Upper lobe of left lung (tissue), 6 donors: ENCODE data around the gene GUCA2A. TPM values are rescaled to one million over a fixed set of nuclear protein-coding genes. Genes with fewer than 3 reads are reported as not detected.

Experiments used
- ATAC-seq, 2 donors: fragments of 200-7000 bp; cut with Tn5 transposase; one replicate each; pipeline ENCODE4 v1.9.1; 2022; ENCODE audit warnings: mild to moderate bottlenecking in 2 of 2, moderate library complexity in 2 of 2; ENCODE audit not compliant: low FRiP score in 2 of 2
- DNase-seq, 2 donors: peaks; one replicate each; pipeline ENCODE4 v3.0.0-alpha.2; 2019 to 2020
- H3K27ac ChIP-seq, 4 donors: fragments of 200-600 bp; sonication (generic); one replicate each; pipeline ENCODE4 v1.5.1; 2016 to 2019
- H3K27me3 ChIP-seq, 4 donors: fragments of 200-600 bp; sonication (generic); one replicate each; pipeline ENCODE4 v1.5.1; 2017 to 2019
- H3K36me3 ChIP-seq, 4 donors: fragments of 200-600 bp; sonication (generic); one replicate each; pipeline ENCODE4 v1.5.1; 2016 to 2019
- H3K4me1 ChIP-seq, 4 donors: fragments of 200-600 bp; sonication (generic); one replicate each; pipeline ENCODE4 v1.5.1; 2018 to 2019
- H3K4me3 ChIP-seq, 4 donors: fragments of 200-600 bp; sonication (generic); one replicate each; pipeline ENCODE4 v1.5.1; 2017 to 2019; ENCODE audit warnings: mild to moderate bottlenecking in 2 of 4, moderate library complexity in 1 of 4
- H3K9me3 ChIP-seq, 4 donors: fragments of 200-600 bp; sonication (generic); one replicate each; pipeline ENCODE4 v1.5.1; 2018 to 2019
- EP300 ChIP-seq, 4 donors: sonication (generic); formaldehyde crosslinking; IDR thresholded peaks; one replicate each; pipeline ENCODE4 v1.5.1; 2017; ENCODE audit warnings: antibody characterized with exemption in 4 of 4, control low read depth in 2 of 4
- POLR2A ChIP-seq, 4 donors: fragments of 450-650 bp; IDR thresholded peaks; one replicate each; pipeline ENCODE4 v1.5.1; 2016 to 2017; ENCODE audit warnings: antibody characterized with exemption in 4 of 4, mild to moderate bottlenecking in 2 of 4
- POLR2AphosphoS5 ChIP-seq, 2 donors: sonication (generic); formaldehyde crosslinking; IDR thresholded peaks; one replicate each; pipeline ENCODE4 v1.5.1; 2017; ENCODE audit warnings: antibody characterized with exemption in 2 of 2
- WGBS, 2 donors: methylation state at CpG; one replicate each; pipeline ENCODE4 v1.1.5; 2017 to 2018; 5-methylcytosine and 5-hydroxymethylcytosine counted together
- total RNA-seq, 6 donors: library from RNA; depleted of rRNA in 4 of 6; stranded (reverse); fragments of >200 nt in 4 of 6; gene quantifications; one replicate each; pipeline versions ENCODE4 v1.1.0 to v1.2.1, GENCODE V29; 2016 to 2021
- TF ChIP-seq, protein P1 (sequence below), 6 experiments: fragments of 450-650 bp in 4 of 6; fragments of 200-600 bp in 2 of 6; sonication (generic) in 2 of 6; IDR thresholded peaks; one replicate each; pipeline ENCODE4 v1.5.1; 2016 to 2019; ENCODE audit warnings: antibody characterized with exemption in 6 of 6
- donor health status: DM: no; HTN: no; CAD: no; lungs with moderate emphysema.
- donor health status: DM: no; HTN: yes; CAD: no; lungs with severe emphysema.

Gene GUCA2A
- total RNA-seq, 6 donors from 2014 or later, result 0.47 TPM; not detected in 5

DNA sequence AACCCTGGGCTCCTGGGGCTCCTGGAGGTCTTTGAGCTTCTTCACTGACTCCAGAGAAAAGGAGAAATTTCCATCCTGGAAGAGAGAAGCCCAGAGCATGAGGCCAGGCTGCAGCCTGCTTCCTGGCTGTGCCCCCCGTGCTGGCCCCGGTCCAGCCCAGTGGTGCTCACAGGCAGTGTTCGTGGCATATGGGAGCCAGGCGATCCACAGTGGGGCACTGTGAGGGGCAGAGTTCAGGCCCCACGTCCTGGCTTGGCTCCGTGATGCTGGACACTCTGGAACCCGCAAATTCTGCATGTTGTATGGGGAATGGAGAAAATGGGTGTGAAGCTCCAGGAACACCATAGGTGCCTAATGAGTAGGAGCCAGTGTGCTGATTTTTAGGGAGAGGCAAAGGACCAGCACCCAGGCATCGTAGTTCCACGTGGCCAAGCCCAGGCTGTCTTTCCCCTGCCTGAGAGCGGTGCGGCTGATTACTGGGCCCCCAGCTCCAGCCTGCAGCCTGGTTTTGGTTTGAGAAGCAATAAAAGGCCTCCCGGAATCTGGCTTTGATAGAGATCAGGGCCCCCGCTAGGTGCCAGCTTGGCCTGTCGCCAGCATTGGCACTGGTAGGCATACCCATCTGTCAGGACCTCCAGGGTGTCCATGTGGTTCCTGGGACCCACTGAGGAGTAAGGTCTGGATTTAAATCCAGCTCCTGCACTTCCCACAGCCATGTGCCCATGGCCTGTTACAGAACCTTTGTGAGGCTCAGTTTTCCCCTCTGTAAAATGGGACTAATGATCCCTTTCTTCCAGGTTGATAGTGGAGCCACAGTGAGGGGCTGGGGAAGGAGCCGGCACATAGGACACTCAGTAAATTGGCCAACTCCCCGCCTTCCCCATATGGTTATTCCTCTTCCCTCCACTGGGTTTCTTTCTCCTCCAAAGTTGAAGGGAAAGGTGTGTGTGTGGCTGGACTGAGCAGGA is 725 bp downstream of the GUCA2A start:
- no peak for ATAC-seq
- Histone ChIP-seq H3K36me3 (no peaks in the 10 kb centered on the region), H3K4me1 (peaks cover 9 to 21% (median 13%) of the 10 kb centered on the region in 4 donors), H3K27ac (no peak overlapping the region), H3K27me3 (no peaks in the 10 kb centered on the region), H3K4me3 (no peak overlapping the region), H3K9me3 (peaks cover 0 to 8% (median 5%) of the 10 kb centered on the region in 4 donors)
- 88 to 93% methylated on average over 13 to 16 of the region's 16 CpGs for WGBS, 2 donors
- no peak for TF ChIP-seq POLR2A (IDR thresholded peaks at IDR 0.05)
- no peak for TF ChIP-seq EP300 (IDR thresholded peaks at IDR 0.05)
- no peak for TF ChIP-seq POLR2AphosphoS5 (IDR thresholded peaks at IDR 0.05)
- TF ChIP-seq, protein P1, sequence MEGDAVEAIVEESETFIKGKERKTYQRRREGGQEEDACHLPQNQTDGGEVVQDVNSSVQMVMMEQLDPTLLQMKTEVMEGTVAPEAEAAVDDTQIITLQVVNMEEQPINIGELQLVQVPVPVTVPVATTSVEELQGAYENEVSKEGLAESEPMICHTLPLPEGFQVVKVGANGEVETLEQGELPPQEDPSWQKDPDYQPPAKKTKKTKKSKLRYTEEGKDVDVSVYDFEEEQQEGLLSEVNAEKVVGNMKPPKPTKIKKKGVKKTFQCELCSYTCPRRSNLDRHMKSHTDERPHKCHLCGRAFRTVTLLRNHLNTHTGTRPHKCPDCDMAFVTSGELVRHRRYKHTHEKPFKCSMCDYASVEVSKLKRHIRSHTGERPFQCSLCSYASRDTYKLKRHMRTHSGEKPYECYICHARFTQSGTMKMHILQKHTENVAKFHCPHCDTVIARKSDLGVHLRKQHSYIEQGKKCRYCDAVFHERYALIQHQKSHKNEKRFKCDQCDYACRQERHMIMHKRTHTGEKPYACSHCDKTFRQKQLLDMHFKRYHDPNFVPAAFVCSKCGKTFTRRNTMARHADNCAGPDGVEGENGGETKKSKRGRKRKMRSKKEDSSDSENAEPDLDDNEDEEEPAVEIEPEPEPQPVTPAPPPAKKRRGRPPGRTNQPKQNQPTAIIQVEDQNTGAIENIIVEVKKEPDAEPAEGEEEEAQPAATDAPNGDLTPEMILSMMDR (IDR thresholded peaks at IDR 0.05), result no peak
- DNase-seq, result no peak

DNA sequence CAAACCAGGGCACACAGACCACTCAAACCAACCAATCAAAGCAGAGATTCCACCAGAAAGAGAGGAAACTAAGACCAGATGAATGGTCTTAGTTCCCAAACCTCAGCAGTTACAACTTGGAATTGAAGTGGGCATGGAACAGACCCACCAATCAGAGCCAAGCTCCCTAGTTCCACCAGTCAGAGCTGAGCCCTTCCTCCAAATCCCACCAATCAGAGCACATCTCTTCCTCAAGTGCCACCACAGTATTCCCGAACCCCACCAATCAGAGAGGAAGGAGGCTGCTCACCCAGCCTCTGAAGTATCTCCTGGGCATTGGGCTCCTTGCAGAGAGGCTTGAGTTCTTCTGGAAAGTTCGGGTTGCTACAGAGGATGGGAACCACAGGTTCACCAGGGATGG is 1.4 kb downstream of the GUCA2A start:
- 83% methylated on average over 2 of the region's 2 CpGs; no CpG with 5 or more reads in 1 of the 2 donors for WGBS, 2 donors
- Histone ChIP-seq H3K9me3 (peaks cover 0 to 8% (median 5%) of the 10 kb centered on the region in 4 donors), H3K36me3 (no peaks in the 10 kb centered on the region), H3K27me3 (no peaks in the 10 kb centered on the region), H3K4me3 (no peak overlapping the region), H3K27ac (no peak overlapping the region), H3K4me1 (peaks cover 9 to 21% (median 13%) of the 10 kb centered on the region in 4 donors)
- DNase-seq (no peak), ATAC-seq (no peak)
- TF ChIP-seq POLR2AphosphoS5 (IDR thresholded peaks at IDR 0.05) (no peak), POLR2A (IDR thresholded peaks at IDR 0.05) (no peak), EP300 (IDR thresholded peaks at IDR 0.05) (no peak)
- TF ChIP-seq, protein P1 (IDR thresholded peaks at IDR 0.05), result no peak

DNA sequence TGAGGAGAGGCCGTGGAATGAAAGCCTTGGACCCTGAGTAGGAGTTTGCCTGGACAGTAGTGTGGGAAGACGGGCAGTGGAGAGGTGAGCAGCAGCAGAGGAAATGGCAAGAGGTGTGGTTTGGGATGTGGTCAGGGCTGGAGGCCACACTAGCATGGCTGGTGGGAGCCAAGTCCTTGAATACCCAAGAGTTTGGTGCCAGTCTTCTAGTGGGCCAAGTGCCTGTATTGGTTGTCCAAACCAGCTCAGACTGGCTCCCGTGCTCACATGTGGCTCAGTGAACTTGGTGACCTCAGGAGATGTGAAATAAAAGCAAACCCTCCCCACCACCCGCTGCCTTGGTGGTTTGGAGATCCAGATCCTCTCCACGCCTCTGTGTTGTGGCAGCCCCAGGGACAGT is 2.4 kb downstream of the GUCA2A start:
- no peaks in the 10 kb centered on the region for H3K27me3 ChIP-seq
- H3K27ac ChIP-seq, result no peak overlapping the region
- peaks cover 9 to 21% (median 13%) of the 10 kb centered on the region in 4 donors for H3K4me1 ChIP-seq
- DNase-seq (no peak), ATAC-seq (no peak)
- H3K9me3 ChIP-seq, result peaks cover 0 to 8% (median 5%) of the 10 kb centered on the region in 4 donors
- H3K4me3 ChIP-seq, result no peak overlapping the region
- 65 to 78% methylated on average over 5 of the region's 5 CpGs for WGBS, 2 donors
- no peaks in the 10 kb centered on the region for H3K36me3 ChIP-seq
- TF ChIP-seq, protein P1 (IDR thresholded peaks at IDR 0.05), result no peak
- TF ChIP-seq EP300 (IDR thresholded peaks at IDR 0.05) (no peak), POLR2A (IDR thresholded peaks at IDR 0.05) (no peak), POLR2AphosphoS5 (IDR thresholded peaks at IDR 0.05) (no peak)

DNA sequence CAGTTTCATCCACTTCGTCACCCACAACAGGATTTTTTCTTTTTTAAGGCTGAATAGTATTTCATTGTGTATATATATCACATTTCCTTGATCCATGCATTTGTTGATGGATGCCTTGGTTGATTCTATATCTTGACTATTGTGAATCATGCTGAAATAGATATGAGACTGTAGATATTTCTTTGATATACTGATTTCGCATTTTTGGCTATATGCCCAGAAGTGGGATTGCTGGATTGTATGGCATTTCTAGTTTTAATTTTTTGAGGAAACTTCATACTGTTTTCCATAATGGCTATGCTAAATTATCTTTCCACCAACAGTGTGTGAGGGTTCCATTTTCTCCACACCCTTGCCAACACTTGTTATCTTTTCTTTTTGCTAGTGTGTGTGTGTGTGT is 6.4 kb downstream of the GUCA2A start:
- ATAC-seq, result no peak

More for the DNA sequence above, 6.4 kb downstream of the GUCA2A start:
- DNase-seq, result no peak
- Histone ChIP-seq H3K9me3 (peaks cover 0 to 8% (median 5%) of the 10 kb centered on the region in 4 donors), H3K27me3 (no peaks in the 10 kb centered on the region), H3K4me3 (no peak overlapping the region), H3K36me3 (no peaks in the 10 kb centered on the region), H3K27ac (no peak overlapping the region), H3K4me1 (no peaks in the 10 kb centered on the region)
- TF ChIP-seq, protein P1 (IDR thresholded peaks at IDR 0.05), result no peak
- TF ChIP-seq EP300 (IDR thresholded peaks at IDR 0.05) (no peak), POLR2AphosphoS5 (IDR thresholded peaks at IDR 0.05) (no peak), POLR2A (IDR thresholded peaks at IDR 0.05) (no peak)
- WGBS, 2 donors, result 76 to 77% methylated on average over 2 of the region's 2 CpGs
